IPS DF 4.7 (cell line): ENCODE results near the gene ZFP30.
A peak's percentile ranks its signal among the peaks of the same experiment; 100 is the strongest.
"Not testable (repeated sequence)": the region's sequence is repeated elsewhere in the genome, so short reads cannot be mapped to it uniquely, and the experiment has no call there.

ENCODE experiments used
- DNase-seq: peaks from one replicate; pipeline ENCODE4 v3.0.0-alpha.2; 2013; ENCODE audit warnings: low spot score; ENCODE audit errors: extremely low read depth

Gene ZFP30

DNA sequence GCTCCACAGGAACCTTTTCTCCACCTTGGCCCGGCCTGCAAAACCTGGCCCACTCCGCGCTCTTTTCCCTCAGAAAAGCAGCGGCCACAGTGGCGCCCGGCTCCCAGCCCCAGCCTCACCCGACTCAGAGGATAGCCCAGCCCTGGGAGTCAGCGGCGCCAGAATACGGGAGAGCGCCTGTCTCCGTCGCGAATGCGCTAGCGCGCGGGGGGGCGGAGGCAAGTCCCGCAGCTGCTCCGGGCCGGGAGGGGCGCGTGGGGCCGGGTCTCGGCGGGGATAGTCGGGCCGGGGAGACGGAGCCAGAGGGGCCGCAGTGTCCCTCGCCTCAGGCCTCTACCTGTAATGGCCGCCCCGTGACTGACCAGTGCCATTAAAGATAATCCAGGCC lies at the start of gene ZFP30:
ZFP30 (minus strand) TSS at position 165 of the 388 bp plus-strand sequence. CDS start 7,643 bp downstream, outside the sequence.
- DNase-seq: no peak

DNA sequence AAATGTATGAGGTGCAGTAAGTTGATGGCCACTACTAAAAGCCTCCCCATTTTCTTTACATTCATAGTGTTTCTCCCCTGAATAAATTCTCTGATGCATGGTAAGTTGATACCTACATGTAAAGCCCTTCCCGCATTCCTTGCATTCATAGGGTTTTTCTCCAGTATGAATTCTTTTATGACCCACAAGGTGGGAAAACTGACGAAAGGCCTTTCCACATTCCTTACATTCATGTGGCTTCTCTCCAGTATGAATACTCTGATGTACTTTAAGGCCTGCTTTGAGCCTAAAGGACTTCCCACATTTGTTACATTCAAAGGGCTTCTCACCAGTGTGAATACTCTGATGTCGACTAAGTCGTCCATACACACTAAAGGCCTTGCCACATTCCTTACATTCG lies 43.8 kb upstream of the ZFP30 start:
- DNase-seq: no peak

- DNase-seq: no peak
These were observed 43.0 kb upstream of the ZFP30 start for GRCh38 chr19:37698216-37698615.

GRCh38 chr19:37695144-37695899 lies 40.1 kb upstream of the ZFP30 start:
- DNase-seq: no peak

DNA sequence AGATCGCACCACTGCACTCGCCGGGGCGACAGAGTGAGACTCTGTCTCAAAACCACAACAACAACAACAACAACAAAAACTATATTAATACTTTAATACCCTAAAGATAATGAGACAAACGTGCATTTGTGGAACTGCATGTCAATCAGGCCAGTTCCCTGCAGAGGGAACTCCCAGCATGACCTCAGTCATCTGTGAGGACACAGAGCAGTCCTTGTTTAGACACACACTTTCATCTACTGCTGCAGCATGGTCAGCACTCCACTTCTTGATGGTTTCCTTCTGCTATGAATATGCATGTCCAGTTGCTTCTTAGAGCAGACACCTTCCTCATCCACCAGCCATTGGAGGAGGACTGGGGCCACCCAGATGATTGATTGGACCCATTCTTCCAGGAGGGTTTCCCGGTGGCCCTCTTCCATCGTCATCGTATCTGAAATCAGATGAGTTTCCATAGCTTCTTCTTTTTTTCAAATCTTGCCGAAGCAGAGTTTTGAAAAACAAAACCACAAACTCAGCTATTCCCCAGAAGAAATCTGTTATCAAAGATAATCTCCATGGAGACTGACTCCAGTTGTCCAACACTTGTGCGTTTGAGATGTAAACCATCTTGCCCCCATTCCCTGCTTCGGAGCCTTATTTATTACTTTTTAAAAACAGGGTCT lies 37.8 kb upstream of the ZFP30 start:
- no peak for DNase-seq

GRCh38 chr19:37691881-37692504 lies 36.7 kb upstream of the ZFP30 start:
- DNase-seq: no peak

DNA sequence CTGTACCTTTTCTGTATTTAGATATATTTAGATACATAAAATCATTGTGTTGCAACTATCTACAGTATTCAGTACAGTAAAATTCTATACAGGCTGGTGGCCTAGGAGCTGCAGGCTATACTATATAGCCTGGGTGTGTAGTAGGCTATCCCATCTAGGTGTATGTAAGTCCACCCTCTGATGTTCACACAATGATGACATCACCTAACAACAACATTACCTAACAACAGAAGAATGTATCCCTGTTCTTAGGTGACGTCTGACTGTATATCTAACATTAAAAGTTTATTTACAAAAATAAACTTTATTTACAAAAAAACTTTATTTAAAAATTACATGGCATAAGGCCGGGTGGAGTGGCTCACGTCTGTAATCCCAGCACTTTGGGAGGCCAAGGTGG lies 28.3 kb upstream of the ZFP30 start:
- no peak for DNase-seq

DNA sequence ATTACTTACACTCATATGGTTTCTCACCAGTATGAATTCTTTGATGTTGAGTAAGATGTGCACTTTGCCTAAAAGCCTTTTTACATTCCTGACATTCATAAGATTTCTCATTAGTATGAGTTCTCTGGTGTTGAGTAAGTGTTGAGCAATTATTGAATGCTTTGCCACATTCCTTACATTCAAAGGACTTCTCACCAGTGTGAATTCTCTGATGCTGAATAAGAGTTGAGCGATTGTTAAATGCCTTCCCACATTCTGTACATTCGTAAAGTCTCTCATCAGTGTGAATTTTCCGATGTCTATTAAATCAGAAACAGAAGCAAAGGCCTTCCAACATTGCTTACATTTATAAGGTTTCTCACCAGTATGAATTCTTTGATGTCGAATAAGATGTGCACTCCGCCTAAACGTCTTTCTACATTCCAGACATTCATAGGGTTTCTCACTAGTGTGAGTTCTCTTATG lies 14.2 kb upstream of the ZFP30 start:
- no peak for DNase-seq

DNA sequence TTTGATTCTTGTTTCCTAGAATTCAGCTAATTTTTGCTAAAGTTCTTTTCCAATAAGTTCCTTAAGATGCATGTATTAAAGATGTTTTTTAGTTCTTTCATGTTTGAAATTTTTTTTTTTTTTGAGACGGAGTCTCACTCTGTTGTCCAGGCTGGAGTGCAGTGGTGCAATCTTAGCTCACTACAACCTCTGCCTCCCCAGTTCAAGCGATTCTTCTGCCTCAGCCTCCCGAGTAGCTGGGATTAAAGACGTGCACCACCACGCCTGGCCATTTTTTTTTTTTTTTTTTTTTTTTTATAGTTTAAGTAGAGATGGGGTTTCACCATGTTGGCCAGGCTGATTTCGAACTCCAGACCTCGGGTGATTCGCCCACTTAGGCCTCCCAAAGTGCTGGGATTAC lies 1.9 kb upstream of the ZFP30 start:
- not testable (repeated sequence) for DNase-seq

- no peak for DNase-seq
These were observed 565 bp upstream of the ZFP30 start for GRCh38 chr19:37655689-37656371.

- DNase-seq: no peak
These were observed 500 bp downstream of the ZFP30 start for GRCh38 chr19:37654629-37655300.

DNA sequence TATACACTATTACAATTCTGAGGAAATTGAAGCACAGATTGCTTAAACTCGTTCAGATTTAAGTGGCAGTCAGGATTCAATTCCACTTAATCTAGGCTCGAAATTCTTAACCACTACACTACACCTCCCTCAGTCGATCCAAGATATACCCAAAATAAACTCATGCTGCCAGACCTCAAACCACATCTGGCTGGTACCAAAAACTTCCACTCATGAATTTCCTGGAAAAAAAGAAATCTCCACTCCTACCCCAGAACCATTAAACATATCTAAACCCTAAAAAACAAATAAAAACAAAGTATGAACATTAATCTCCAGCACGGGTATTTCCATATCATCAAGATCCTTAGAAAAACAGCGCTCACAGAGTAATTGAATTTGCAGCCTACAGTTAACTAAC lies 1.1 kb downstream of the ZFP30 start:
- no peak for DNase-seq

DNA sequence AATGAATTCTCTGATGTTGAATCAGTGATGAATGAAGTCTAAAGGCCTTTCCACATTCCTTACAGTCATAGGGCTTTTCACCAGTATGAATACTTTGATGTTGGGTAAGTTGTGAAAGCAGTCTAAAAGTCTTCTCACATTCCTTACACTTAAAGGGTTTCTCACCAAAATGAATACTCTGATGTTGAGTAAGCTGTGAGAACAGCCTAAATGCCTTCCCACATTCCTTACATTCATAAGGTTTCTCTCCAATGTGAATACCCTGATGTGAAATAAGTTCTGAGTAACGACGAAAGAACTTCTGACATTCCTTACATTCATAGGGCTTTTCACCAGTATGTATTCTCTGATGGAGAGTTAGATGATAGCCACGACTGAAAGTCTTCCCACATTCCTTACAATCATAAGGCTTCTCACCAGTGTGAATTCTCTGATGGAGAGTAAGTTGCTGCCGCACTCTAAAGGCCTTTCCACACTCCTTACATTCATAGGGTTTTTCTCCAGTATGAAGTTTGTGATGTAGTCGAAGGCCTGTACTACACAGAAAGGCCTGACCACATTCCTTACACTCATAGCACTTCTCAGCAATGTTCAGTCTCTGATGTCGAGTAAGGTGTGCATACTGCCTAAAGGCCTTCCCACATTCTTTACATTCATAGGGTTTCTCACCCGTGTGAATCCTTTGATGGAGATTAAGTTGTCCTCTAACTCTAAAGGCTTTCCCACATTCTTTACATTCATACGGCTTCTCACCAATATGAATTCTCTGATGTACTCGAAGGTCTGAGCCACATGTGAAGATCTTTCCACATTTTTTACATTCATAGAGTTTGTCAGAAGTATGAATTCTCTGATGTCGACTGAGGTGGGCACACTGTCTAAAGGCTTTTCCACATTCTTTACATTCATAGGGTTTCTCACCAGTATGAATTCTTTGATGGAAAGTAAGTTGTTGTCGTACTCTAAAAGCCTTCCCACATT lies 19.9 kb downstream of the ZFP30 start:
- DNase-seq: no peak

- no peak for DNase-seq
These were observed 60.3 kb downstream of the ZFP30 start for GRCh38 chr19:37594982-37595382.

- DNase-seq: peak; percentile 80
These were observed 60.8 kb downstream of the ZFP30 start, which contains the start of the genes ZNF540 and ZNF571 for GRCh38 chr19:37594304-37594981. TSS of gene ZNF540 (plus strand) at chr19:37594876. CDS start at chr19:37598448, 3,572 bp downstream. TSS of gene ZNF571 (minus strand) at chr19:37594792. CDS start at chr19:37586676, 8,116 bp downstream.

GRCh38 chr19:37593996-37594303 lies 61.3 kb downstream of the ZFP30 start:
- no peak for DNase-seq

DNA sequence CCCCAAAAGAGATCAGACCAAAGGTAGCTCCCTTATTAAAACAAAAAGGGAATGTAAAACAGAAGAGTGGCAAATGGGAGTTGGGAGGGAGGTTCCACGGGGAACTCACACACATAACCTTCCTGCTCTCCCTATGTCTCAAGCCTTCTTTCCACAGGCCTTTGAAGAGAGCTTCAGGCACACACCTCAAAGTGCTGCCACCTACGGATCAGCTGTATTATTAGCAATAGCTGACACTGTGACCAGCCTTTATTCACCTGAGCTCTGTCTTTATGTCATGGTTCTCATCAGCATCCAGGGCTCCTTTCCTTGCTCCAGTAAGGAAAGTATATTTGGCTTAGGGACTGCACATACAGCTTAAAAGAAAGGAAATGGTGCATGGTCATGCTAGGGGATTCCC lies 71.9 kb downstream of the ZFP30 start:
- DNase-seq: no peak

- DNase-seq: no peak
These were observed 83.1 kb downstream of the ZFP30 start for GRCh38 chr19:37572203-37572602.

DNA sequence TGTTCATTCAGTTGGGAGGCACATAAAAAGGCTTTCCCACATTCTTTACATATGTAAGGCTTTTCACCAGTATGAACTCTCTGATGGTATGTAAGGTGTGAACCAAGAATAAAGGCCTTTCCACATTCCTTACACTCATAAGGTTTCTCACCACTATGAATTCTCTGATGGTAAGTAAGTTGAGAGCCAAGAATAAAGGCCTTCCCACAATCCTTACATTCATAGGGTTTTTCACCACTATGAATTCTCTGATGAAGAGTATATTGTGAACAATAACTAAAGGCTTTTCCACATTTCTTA lies 89.9 kb downstream of the ZFP30 start:
- DNase-seq: no peak
